Tibial nerve (tissue), 4 donors: Measurements from ENCODE around the gene LRRC4B. TPM values are rescaled to one million over a fixed set of nuclear protein-coding genes. Genes with fewer than 3 reads are reported as not detected.
A peak's percentile ranks its signal among the peaks of the same experiment; 100 is the strongest.

ENCODE experiments used
- DNase-seq, 2 donors: peaks; one replicate each; pipeline ENCODE4 v3.0.0-alpha.2; 2019; ENCODE audit warnings: low spot score in 2 of 2
- H3K27ac ChIP-seq, 4 donors: fragments of 200-600 bp; sonication (generic) in 3 of 4; one replicate each; pipeline ENCODE4 v1.5.1; 2017 to 2019; ENCODE audit warnings: mild to moderate bottlenecking in 1 of 4
- H3K27me3 ChIP-seq, 2 donors: fragments of 200-600 bp; sonication (generic) in 1 of 2; one replicate each; pipeline versions ENCODE4 v1.5.1 to v1.6.0; 2017 to 2019
- H3K36me3 ChIP-seq, 3 donors: fragments of 200-600 bp; sonication (generic); one replicate each; pipeline ENCODE4 v1.5.1; 2018 to 2019
- H3K4me1 ChIP-seq, 4 donors: fragments of 200-600 bp; sonication (generic) in 3 of 4; one replicate each; pipeline ENCODE4 v1.5.1; 2017 to 2019
- H3K4me3 ChIP-seq, 4 donors: fragments of 200-600 bp; sonication (generic) in 3 of 4; one replicate each; pipeline ENCODE4 v1.5.1; 2017 to 2019; ENCODE audit warnings: mild to moderate bottlenecking in 1 of 4, moderate library complexity in 1 of 4
- H3K9me3 ChIP-seq, 4 donors: fragments of 200-600 bp; sonication (generic) in 3 of 4; one replicate each; pipeline ENCODE4 v1.5.1; 2017 to 2019
- EP300 ChIP-seq, 2 donors: sonication (generic); formaldehyde crosslinking; IDR thresholded peaks; one replicate each; pipeline ENCODE4 v1.6.1; 2017; ENCODE audit warnings: antibody characterized with exemption in 2 of 2, mild to moderate bottlenecking in 1 of 2
- POLR2A ChIP-seq, 2 donors: fragments of 450-650 bp; IDR thresholded peaks; one replicate each; pipeline ENCODE4 v1.6.1; 2017; ENCODE audit warnings: antibody characterized with exemption in 2 of 2, mild to moderate bottlenecking in 2 of 2, moderate library complexity in 2 of 2
- WGBS, 2 donors: methylation state at CpG; one replicate each; pipeline ENCODE4 v1.1.5; 2018; 5-methylcytosine and 5-hydroxymethylcytosine counted together
- total RNA-seq, 4 donors: library from RNA; depleted of rRNA; stranded (reverse); fragments of >200 nt; gene quantifications; one replicate each; pipeline ENCODE4 v1.1.0, GENCODE V29; 2016
- TF ChIP-seq, protein P1 (sequence below), 5 experiments: fragments of 200-600 bp in 3 of 5; fragments of 450-650 bp in 2 of 5; sonication (generic) in 3 of 5; IDR thresholded peaks; one replicate each; pipeline ENCODE4 v1.5.1; 2016 to 2019; ENCODE audit warnings: antibody characterized with exemption in 5 of 5, mild to moderate bottlenecking in 3 of 5, moderate library complexity in 2 of 5

The LRRC4B gene
- total RNA-seq, 4 donors from 2014 or later = 1.0 to 3.7 (median 2.8) TPM

DNA sequence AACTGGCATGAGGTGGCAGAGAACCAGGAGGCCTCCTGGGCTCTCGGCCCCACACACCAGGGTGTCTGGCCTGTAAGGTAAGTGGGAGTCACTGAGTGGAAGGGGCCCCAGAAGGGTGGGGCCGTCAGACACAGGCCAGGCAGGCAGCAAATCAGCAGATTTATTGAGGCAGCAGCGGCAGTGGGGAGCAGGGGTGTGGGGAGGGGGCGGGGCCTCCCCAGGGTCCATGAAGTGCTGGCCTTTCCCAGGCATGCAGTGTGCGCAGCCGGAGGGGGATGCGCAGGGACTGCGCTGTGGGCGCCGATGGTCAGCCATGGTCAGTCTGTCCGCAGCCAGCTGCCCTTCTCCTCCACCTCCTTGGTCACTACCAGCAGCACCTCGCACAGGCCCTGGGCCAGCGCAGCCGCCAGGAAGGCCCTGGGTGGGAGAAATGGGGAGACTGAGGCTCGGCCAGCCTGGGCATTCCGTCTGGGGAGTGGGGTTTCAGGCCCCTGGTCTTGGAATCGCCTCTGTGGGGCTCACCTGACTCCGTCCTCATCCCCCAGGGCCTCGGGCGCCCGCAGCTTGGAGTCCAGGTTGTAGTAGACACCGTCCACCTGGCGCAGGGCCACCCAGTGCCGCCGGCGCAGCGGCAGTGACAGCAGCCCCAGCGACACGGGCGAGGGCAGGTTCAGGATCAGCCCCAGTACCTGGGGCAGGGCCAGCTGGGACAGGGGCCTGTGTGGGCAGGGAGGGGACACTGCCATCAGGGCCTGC is 62.2 kb downstream of the LRRC4B start:
- WGBS, 2 donors = 50 to 92% methylated on average over 2 to 21 of the region's 30 CpGs
- Histone ChIP-seq H3K9me3 (no peaks in the 10 kb centered on the region), H3K4me1 (peaks cover 0 to 17% (median 9%) of the 10 kb centered on the region in 4 donors), H3K27me3 (peaks cover 0 to under 1% of the 10 kb centered on the region in 2 donors), H3K4me3 (no peak overlapping the region), H3K36me3 (peaks cover 0 to 23% (median 0%) of the 10 kb centered on the region in 3 donors), H3K27ac (no peak overlapping the region)
- DNase-seq = no peak
- TF ChIP-seq EP300 (IDR thresholded peaks at IDR 0.05) = no peak
- TF ChIP-seq, protein P1, sequence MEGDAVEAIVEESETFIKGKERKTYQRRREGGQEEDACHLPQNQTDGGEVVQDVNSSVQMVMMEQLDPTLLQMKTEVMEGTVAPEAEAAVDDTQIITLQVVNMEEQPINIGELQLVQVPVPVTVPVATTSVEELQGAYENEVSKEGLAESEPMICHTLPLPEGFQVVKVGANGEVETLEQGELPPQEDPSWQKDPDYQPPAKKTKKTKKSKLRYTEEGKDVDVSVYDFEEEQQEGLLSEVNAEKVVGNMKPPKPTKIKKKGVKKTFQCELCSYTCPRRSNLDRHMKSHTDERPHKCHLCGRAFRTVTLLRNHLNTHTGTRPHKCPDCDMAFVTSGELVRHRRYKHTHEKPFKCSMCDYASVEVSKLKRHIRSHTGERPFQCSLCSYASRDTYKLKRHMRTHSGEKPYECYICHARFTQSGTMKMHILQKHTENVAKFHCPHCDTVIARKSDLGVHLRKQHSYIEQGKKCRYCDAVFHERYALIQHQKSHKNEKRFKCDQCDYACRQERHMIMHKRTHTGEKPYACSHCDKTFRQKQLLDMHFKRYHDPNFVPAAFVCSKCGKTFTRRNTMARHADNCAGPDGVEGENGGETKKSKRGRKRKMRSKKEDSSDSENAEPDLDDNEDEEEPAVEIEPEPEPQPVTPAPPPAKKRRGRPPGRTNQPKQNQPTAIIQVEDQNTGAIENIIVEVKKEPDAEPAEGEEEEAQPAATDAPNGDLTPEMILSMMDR (IDR thresholded peaks at IDR 0.05) = no peak
- TF ChIP-seq POLR2A (IDR thresholded peaks at IDR 0.05) = no peak

DNA sequence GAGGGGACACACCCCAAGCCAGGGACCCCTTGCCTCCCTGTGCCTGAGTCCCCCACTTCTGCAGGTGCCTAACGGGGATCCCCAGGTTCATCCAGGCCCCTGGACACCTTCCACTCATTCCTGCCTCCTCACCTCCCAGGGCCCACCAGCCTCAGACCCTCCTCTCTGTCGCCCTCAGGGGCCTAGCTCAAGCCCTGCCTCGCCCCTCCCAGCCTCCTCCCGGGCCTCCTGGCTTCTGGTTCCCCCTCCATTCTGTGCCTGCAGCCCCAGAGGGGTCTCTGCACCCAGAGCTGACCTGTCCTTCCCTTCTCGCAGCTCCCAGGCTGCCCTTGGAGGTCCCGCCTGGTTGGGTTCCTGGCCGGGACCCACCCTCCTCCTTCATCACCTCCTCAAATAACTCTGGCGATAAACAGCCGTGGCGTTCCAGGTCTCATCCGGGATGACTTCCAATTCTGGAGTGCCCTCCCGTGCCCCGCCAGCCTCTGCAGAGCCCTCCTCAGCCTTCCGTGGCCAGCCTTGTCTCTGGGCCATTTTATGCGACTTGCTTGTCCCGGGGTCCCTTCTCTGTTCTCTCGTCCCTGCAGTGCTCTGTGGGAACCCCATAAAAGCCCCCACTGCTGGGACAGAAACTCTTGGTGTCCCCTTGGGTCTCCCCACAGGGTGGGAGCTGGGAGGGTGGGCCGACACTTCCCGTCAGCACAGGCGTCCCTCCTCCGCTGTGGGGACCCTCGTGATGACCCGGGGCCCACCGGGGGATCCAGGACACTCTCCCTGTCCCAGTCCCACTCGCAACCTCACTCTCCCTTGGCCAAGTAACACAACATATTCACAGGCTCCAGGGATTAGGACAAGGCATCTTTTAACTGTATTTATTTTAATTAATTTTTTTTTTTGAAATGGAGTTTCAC is 66.4 kb downstream of the LRRC4B start:
- Histone ChIP-seq H3K27ac (no peak overlapping the region), H3K9me3 (no peaks in the 10 kb centered on the region), H3K27me3 (peaks cover 0 to 11% of the 10 kb centered on the region in 2 donors), H3K4me1 (peaks cover 0 to 2% (median 0%) of the 10 kb centered on the region in 4 donors), H3K36me3 (peaks cover 0 to 15% (median 0%) of the 10 kb centered on the region in 3 donors), H3K4me3 (no peak overlapping the region)
- no peak for DNase-seq
- TF ChIP-seq EP300 (IDR thresholded peaks at IDR 0.05) = no peak
- no peak for TF ChIP-seq POLR2A (IDR thresholded peaks at IDR 0.05)
- TF ChIP-seq, protein P1 (IDR thresholded peaks at IDR 0.05) = no peak
- 62 to 65% methylated on average over 23 to 25 of the region's 25 CpGs for WGBS, 2 donors

DNA sequence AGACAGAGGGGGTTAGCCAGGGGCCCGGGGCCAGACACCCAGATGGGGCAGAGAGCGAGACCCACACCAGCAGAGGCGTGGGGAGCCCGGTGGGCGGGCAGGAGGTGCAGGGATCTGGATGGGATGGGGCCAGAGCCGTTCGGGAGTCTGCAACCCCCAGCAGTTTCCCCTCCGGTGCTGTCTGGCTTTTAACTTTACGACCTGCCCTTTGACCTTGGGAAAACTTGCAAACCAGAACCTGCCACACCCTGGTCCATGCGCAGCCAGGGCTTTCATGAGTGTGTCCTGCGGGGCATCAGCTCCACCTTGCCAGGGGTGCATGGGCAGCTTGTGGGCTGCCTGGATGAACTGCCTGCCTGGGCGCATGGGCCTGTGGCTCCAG is 67.1 kb downstream of the LRRC4B start:
- no peak overlapping the region for H3K27ac ChIP-seq
- H3K4me1 ChIP-seq = peaks cover 0 to 9% (median 0%) of the 10 kb centered on the region in 4 donors
- H3K9me3 ChIP-seq = no peaks in the 10 kb centered on the region
- TF ChIP-seq, protein P1 (IDR thresholded peaks at IDR 0.05) = no peak
- TF ChIP-seq POLR2A (IDR thresholded peaks at IDR 0.05) (no peak), EP300 (IDR thresholded peaks at IDR 0.05) (no peak)
- peaks cover 0 to 12% (median 0%) of the 10 kb centered on the region in 3 donors for H3K36me3 ChIP-seq
- no peak overlapping the region for H3K4me3 ChIP-seq
- 41 to 53% methylated on average over 10 to 11 of the region's 12 CpGs for WGBS, 2 donors
- no peak for DNase-seq
- peaks cover 0 to 11% of the 10 kb centered on the region in 2 donors for H3K27me3 ChIP-seq

DNA sequence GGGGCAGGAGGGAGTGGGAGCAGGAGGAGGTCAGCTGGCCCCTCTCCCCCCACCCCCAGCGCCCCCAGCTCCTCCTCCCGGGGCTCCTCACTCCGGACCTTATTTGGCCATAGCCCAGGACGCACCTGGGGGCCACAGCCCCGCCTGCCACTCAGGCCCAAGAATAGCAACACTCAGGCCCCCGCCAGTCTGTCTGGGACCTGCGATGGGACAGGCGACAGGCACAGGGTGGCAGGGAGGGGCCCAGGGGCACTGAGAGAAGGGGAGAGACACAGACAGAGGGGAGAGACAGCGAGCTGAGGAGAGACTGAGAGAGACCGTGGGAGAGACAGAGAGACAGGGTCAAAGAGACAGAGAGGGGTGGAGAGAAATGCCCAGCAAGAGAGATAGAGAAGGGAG is 67.5 kb downstream of the LRRC4B start:
- Histone ChIP-seq H3K9me3 (no peaks in the 10 kb centered on the region), H3K27ac (no peak overlapping the region), H3K27me3 (peaks cover 0 to 11% of the 10 kb centered on the region in 2 donors), H3K4me1 (peaks cover 0 to 11% (median 0%) of the 10 kb centered on the region in 4 donors), H3K4me3 (no peak overlapping the region), H3K36me3 (peaks cover 0 to 8% (median 0%) of the 10 kb centered on the region in 3 donors)
- no peak for DNase-seq
- TF ChIP-seq POLR2A (IDR thresholded peaks at IDR 0.05) = no peak
- WGBS, 2 donors = 56 to 69% methylated on average over 5 to 7 of the region's 10 CpGs

DNA sequence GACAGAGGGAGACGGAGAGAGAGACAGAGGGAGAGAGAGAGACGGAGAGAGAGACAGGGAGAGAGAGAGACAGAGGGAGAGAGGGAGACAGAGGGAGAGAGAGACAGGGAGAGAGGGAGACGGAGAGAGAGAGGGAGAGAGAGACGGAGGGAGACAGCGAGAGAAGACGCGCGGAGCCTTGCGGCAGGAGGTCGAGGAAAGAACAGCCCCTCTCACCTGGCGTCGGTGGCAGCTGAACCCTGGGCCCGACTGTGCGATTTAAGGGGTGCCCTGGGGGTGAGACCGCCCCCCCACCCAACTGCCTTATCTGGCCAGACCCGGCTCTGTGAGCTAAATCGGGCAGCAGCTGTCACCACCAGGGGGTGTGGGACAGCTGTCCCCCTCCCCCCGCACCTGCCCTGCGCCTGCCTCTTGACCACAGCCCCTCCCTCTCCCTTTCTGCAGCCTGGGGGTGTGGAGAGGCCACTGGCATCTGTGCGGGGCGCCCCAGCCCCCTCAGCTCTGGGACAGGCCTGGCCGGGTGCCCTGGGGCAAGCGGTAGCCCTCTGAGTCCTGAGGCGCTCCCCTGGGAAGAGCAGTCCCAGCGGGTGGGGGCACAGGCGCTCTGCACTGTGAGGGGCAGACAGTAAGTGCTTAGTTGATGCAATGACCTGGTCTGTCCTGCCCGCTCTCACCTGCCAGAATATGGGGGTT is 68.0 kb downstream of the LRRC4B start:
- TF ChIP-seq EP300 (IDR thresholded peaks at IDR 0.05) = no peak
- TF ChIP-seq, protein P1 (IDR thresholded peaks at IDR 0.05) = peak in 1 of 5 experiments; percentile 10
- no peak for DNase-seq

More for the DNA sequence above, 68.0 kb downstream of the LRRC4B start:
- Histone ChIP-seq H3K36me3 (peaks cover 0 to 2% (median 0%) of the 10 kb centered on the region in 3 donors), H3K4me3 (no peak overlapping the region), H3K27ac (no peak overlapping the region), H3K9me3 (no peaks in the 10 kb centered on the region), H3K27me3 (peaks cover 0 to 11% of the 10 kb centered on the region in 2 donors), H3K4me1 (peaks cover 0 to 11% (median 0%) of the 10 kb centered on the region in 4 donors)
- WGBS, 2 donors = 27 to 29% methylated on average over 23 to 26 of the region's 27 CpGs
